Fibroblast of villous mesenchyme (primary cell): Measurements from ENCODE around the gene GNAL. TPM values are rescaled to one million over a fixed set of nuclear protein-coding genes. Genes with fewer than 3 reads are reported as not detected.

Experiments used
- DNase-seq: peaks from one replicate; pipeline ENCODE4 v3.0.0-alpha.2; 2010; ENCODE audit warnings: low read depth
- H3K4me3 ChIP-seq: 2 replicates; pipeline ENCODE4 v1.5.1; 2011; ENCODE audit warnings: low read depth, mild to moderate bottlenecking, low read length
- total RNA-seq: library from RNA; depleted of rRNA; stranded (reverse); fragments of >200 nt; gene quantifications from 2 replicates; pipeline ENCODE4 v1.2.3, GENCODE V29; 2012
- TF ChIP-seq, protein P1 (sequence below): IDR thresholded peaks from 2 replicates; pipeline ENCODE4 v1.5.1; 2012; ENCODE audit warnings: low read depth, mild to moderate bottlenecking, low read length; ENCODE audit not compliant: insufficient read depth

GNAL gene
- total RNA-seq, 1 donor = under 0.01 TPM

DNA sequence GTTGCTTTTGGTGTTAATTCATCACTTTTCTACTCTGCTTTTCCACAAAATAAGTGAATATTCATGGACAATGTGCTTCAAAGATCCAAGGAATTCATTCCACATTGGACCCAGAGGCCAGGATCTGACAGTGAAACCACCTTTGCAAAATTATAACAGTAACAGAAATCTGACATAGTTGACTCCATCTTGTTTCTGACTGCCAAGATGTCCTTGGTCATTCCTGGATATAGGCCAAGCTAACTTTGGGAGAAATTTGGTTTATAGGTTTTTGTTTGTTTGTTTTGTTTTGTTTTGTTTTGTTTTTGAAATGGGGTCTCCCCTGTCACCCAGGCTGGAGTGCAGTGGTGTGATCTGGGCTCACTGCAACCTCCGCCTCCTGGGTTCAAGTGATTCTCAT, 208.7 kb downstream of the GNAL start:
- no peak for DNase-seq
- TF ChIP-seq, protein P1, sequence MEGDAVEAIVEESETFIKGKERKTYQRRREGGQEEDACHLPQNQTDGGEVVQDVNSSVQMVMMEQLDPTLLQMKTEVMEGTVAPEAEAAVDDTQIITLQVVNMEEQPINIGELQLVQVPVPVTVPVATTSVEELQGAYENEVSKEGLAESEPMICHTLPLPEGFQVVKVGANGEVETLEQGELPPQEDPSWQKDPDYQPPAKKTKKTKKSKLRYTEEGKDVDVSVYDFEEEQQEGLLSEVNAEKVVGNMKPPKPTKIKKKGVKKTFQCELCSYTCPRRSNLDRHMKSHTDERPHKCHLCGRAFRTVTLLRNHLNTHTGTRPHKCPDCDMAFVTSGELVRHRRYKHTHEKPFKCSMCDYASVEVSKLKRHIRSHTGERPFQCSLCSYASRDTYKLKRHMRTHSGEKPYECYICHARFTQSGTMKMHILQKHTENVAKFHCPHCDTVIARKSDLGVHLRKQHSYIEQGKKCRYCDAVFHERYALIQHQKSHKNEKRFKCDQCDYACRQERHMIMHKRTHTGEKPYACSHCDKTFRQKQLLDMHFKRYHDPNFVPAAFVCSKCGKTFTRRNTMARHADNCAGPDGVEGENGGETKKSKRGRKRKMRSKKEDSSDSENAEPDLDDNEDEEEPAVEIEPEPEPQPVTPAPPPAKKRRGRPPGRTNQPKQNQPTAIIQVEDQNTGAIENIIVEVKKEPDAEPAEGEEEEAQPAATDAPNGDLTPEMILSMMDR = no peak
- H3K4me3 ChIP-seq = no peak overlapping the region

DNA sequence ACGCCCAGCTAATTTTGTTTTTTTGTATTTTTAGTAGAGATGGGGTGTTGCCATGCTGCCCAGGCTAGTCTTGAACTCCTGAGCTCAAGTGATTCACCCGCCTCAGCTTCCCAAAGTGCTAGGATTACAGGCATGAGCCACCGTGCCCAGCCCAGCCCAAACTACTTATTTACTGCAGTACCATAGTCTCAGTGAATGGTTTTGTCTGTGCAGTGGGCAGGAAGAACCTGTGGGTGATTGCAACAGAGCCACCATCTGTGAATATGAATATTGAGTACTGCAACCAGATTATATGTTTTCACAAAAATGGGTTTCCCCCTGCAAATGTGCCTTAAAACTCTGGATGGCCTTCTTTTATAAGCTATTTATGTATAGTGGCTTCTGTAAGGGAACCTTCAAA, 210.0 kb downstream of the GNAL start:
- TF ChIP-seq, protein P1 = no peak
- no peak for DNase-seq
- no peak overlapping the region for H3K4me3 ChIP-seq

- H3K4me3 ChIP-seq = no peak overlapping the region
- TF ChIP-seq, protein P1 = no peak
- DNase-seq = no peak
Measured at GRCh38 chr18:11901826-11902438, 212.9 kb downstream of the GNAL start.

DNA sequence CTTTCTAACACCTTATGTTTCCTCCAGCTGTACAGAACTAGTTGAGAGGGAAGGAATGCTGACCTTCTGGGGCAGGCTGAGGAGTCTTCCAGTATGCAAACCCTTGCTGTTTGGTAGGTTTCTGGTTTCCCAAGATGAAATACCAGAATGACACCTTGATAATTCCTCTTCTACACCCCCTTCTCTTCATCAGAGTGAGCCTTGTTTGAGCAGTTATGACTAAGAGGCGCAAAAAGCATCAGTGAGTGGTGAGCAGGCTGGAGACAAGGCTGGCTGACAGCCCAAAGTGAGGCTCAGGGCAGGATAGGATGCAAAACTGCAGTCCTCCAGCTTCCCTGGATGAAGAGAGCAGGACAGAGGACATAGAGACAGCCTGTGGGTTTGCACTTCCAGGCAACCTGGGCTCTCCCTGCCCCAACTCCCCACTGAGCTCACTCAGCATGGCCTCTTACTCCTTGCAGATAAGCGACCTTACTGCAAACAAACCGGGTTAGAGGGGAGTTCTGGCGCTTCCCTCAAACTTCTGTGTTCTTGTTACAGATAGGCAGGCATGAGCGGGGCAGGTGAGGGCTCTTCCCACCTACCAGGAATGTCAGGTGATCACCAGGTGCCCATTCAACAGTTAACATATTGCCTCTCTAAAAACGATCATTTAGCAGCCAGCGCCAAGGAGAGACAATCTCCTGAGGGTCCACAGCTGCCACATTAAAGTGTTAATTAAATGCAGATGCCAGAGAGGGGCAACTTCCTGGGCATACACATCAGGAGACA, 213.6 kb downstream of the GNAL start:
- TF ChIP-seq, protein P1 = no peak
- no peak overlapping the region for H3K4me3 ChIP-seq
- DNase-seq = no peak

DNA sequence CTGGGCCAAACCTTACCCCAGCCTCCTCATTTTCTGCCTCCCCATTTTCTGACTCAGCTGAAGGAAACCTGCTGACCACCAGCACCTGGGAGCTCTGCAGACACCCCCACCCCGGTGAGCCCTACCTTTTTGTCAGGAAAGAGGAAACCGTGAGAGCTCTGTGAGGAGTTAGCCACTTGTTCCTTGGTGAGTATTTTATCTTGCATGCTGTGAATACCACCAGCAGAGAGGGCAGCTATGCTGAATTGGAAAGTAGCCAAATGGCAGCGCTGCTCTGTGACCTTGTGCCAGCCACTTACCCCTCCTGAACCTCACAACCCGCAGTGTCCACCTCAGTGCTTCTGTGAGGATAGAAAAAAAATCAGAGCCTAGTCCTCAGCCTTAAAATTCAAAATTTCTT, 216.5 kb downstream of the GNAL start:
- TF ChIP-seq, protein P1 = no peak
- DNase-seq = no peak
- no peak overlapping the region for H3K4me3 ChIP-seq

DNA sequence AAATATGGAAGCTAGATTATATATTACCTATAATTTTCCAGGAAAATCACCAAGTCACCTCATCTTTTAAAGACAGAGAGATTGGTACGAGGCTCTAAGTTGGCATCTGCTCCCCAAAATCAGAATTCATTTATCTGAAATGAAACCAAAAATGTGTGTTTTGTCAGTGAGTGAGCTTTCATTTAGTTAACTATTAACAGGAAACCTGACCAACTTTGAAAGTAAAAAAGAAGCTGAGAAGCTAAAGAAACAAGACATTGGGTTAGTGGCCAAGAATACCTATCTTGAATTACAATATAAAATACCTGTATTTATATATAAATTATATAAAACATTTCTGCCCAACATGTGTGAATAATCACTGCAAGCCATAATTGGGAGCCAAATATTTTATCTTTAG, 217.1 kb downstream of the GNAL start:
- H3K4me3 ChIP-seq = no peak overlapping the region
- TF ChIP-seq, protein P1 = no peak
- no peak for DNase-seq
